Activated CD4-positive, alpha-beta T cell treated with anti-CD3 and anti-CD28 coated beads for 4 hours (primary cell): ENCODE results near the gene EFNB3.

ENCODE experiments used
- DNase-seq, 2 donors: peaks; one replicate each; pipeline ENCODE4 v3.0.0-alpha.2; 2020

EFNB3 gene

GRCh38 chr17:7701681-7702080 is 3.3 kb upstream of the EFNB3 start:
- no peak for DNase-seq

- DNase-seq = no peak
Observed at GRCh38 chr17:7702776-7703175, 2.2 kb upstream of the EFNB3 start.

- DNase-seq = no peak
Observed at GRCh38 chr17:7703584-7704479, 1.2 kb upstream of the EFNB3 start.

GRCh38 chr17:7705269-7706255 is 560 bp downstream of the EFNB3 start:
- no peak for DNase-seq

GRCh38 chr17:7706631-7707354 is 1.8 kb downstream of the EFNB3 start:
- no peak for DNase-seq

- DNase-seq = no peak
Observed at GRCh38 chr17:7707446-7707845, 2.4 kb downstream of the EFNB3 start.

GRCh38 chr17:7707858-7708750 is 3.1 kb downstream of the EFNB3 start:
- DNase-seq = no peak

- no peak for DNase-seq
Observed at GRCh38 chr17:7709031-7709430, 4.0 kb downstream of the EFNB3 start.

GRCh38 chr17:7710301-7710700 is 5.3 kb downstream of the EFNB3 start:
- no peak for DNase-seq

GRCh38 chr17:7711051-7711755 is 6.2 kb downstream of the EFNB3 start:
- no peak for DNase-seq

GRCh38 chr17:7712111-7712771 is 7.2 kb downstream of the EFNB3 start:
- no peak for DNase-seq

- DNase-seq = no peak
Observed at GRCh38 chr17:7713782-7714181, 8.8 kb downstream of the EFNB3 start.

GRCh38 chr17:7714721-7715594 is 10.0 kb downstream of the EFNB3 start:
- no peak for DNase-seq

GRCh38 chr17:7715936-7716886 is 11.2 kb downstream of the EFNB3 start:
- DNase-seq = no peak

GRCh38 chr17:7716901-7717755 is 12.1 kb downstream of the EFNB3 start, which contains the start of gene DNAH2:
Gene DNAH2, plus strand, starts transcription at chr17:7717744. Its CDS starts 1,991 bp downstream, at chr17:7719735.
- DNase-seq = peak in 1 of 2 donors; percentile 17

- DNase-seq = peak in 1 of 2 donors; percentile 16
Observed at GRCh38 chr17:7717756-7718350, 12.9 kb downstream of the EFNB3 start.

GRCh38 chr17:7719661-7720060 is 14.7 kb downstream of the EFNB3 start:
- DNase-seq = no peak
